ENCODE measurements around the gene C22orf31. TPM values are rescaled to one million over a fixed set of nuclear protein-coding genes. Genes with fewer than 3 reads are reported as not detected.

Gene C22orf31
- total RNA-seq, 2 donors from 2014 or later: not detected

DNA sequence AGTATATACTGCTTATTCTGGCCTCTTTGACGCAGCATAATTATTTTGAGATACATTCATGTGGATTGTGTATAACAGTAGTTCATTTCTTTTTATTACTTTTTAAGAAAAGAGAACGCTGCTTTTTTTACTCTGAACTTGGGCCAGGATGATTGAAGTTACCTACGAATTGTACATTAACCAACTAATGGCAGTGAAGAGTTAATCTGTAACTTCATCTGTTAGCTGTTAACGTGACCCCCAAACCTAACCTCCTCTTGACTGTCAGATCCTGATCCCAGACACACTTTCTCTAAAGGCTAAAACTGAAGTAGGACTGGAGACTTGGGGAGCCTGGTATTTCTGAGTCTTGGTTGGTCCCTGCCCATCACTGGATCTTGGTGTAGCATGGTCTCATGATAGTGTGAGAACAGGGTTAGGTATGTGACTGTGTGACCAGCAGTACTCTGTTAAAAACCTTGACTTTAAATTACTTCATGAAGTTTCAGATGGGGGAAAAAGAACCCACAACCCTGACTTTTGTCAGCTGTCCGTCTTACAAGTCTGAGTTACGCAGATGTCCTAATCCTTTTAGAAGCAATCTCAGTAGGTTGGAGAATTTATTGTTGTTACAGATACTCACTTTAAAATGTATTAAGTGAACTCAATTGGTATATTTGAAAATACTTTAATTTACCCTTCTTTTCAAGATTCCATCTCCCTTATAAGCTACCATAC lies 39.4 kb downstream of the C22orf31 start:
- Mint-ChIP-seq H3K27ac (no peak overlapping the region), H3K9me3 (peaks cover 0 to 12% of the 10 kb centered on the region in 2 donors), H3K36me3 (peaks cover 0 to 14% of the 10 kb centered on the region in 2 donors)
- no peak for ATAC-seq
- no peak for DNase-seq (ENCODE audit: low spot score in 2 of 2)

DNA sequence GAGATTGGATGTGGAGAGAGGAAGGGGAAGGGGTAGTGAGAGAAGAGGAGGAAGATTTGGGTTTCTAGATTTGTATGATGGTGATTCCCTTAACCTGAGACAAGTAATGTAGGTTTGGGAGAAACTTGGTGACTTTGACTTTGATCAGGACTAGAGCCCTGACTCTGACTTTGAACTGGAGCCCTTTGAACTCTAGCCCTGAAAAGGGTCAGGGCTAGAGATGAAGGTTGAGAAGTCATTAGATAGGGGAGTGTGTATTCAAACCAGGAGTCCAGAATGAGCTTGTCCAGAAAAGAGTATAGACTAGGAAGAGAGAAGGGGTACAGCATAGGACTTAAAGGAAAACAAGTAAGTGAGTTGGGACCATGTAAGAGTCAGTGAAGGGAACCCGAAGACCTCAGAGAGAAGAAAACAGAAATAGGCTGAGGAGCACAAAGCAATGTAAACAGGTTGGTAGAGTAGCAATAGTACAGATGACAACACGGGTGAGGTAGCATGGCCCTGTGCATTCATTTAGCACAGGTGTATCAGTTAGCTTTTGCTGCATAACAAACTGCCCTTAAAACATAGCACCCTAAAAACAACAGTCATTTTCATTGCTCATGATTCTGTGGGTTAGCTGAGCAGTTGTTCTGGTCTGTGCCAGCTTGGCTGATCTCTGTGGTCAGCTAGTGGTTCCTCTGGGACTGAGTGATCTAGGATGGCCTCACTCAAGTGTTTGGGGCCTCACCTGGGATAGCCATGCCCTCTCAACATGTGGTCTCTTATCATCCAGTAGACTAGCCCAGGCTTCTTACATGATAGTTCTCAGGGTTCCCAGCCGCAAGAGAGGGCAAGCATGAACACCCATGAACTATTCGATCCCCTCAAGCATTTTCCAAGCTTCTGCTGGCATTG lies 43.1 kb downstream of the C22orf31 start:
- H3K9me3 Mint-ChIP-seq: peaks cover 0 to 12% of the 10 kb centered on the region in 2 donors
- H3K27ac Mint-ChIP-seq: no peak overlapping the region
- ATAC-seq: no peak
- no peak for DNase-seq (ENCODE audit: low spot score in 2 of 2)
- peaks cover 0 to 14% of the 10 kb centered on the region in 2 donors for H3K36me3 Mint-ChIP-seq

DNA sequence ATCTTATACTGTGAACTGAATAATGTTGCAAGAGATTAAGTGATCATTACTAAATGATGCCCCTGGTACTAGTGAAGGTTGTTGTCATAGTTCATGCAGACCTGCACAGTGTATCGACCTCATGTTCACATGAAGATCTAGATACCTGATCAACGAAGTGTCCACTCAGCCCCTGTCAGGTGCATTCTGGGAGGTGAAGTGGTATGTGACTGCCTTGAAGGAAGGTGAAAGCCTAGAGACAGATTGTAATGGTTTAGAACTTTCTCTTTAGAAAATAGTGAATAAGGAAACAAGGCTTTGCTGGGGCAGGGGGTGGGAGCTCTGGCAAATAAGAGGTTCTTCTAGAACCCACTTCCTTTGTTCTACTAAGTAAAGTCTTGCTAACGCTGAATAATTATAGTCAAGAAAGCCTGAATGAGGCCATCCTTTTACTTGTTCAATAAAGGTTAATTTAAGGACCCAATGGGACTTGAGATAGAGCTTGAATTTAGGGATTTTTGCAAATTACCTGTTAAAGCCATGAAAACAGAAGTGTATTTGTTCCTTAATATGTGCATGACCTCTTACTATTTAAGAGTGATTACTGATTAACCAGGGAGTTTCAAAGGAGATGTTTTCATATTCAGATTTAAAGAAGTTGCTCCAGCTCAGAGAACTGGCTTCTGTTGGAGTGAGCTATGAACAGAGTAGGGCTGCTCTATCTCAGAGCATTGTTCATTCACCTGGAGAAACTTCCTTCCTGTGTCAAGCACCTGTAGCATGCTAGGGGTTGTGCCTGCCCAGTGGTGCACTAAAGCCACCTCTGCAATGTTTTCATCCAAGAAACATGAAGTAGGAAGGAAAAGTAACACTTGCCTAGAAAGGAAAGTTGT lies 45.3 kb downstream of the C22orf31 start:
- H3K36me3 Mint-ChIP-seq: peaks cover 0 to 14% of the 10 kb centered on the region in 2 donors
- no peak for DNase-seq (ENCODE audit: low spot score in 2 of 2)
- peaks cover 0 to 12% of the 10 kb centered on the region in 2 donors for H3K9me3 Mint-ChIP-seq
- no peak for ATAC-seq
- H3K27ac Mint-ChIP-seq: no peak overlapping the region

DNA sequence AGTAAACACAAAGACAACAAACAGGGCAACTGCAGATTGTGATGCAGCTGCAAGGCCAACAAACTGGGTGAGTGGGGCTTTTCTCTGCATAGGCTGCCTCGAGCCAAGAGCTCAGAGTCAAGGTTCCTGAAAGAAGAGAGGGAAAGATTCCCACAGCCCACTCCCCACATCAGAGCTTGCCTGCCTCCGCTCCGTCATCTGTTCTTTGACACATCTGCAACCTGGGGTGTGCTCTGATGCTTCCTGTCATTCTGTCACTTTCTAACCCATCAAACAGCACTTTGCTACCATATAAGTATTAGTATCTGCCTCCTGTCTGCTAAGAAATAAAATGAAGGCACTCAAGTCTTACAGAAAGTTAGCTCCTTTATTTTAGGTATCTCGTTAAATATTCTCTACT lies 46.9 kb downstream of the C22orf31 start:
- peaks cover 0 to 14% of the 10 kb centered on the region in 2 donors for H3K36me3 Mint-ChIP-seq
- DNase-seq (ENCODE audit: low spot score in 2 of 2) (no peak), ATAC-seq (no peak)
- peaks cover 0 to 12% of the 10 kb centered on the region in 2 donors for H3K9me3 Mint-ChIP-seq
- H3K27ac Mint-ChIP-seq: no peak overlapping the region

DNA sequence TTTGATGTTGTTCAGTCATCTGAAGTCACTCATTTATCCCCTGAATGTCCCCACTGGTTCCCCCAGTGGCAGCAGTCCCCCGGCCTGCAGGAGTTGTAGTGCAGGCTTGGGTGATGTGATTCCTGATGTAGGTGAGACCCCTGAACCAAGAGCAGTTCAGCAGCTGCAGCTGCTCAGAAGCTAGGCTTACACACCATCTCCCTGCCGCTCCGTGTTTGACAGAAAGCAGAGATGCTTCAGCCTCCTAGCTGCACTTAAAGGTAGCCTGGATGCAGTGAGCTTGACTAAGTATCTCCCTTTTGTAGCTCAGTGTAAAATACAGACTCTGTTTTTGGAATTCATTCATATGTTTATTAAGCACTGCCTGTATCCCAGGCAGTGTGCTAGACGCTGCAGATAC lies 47.3 kb downstream of the C22orf31 start:
- DNase-seq (ENCODE audit: low spot score in 2 of 2): no peak
- Mint-ChIP-seq H3K9me3 (peaks cover 0 to 12% of the 10 kb centered on the region in 2 donors), H3K36me3 (peaks cover 0 to 14% of the 10 kb centered on the region in 2 donors), H3K27ac (no peak overlapping the region)
- ATAC-seq: no peak

DNA sequence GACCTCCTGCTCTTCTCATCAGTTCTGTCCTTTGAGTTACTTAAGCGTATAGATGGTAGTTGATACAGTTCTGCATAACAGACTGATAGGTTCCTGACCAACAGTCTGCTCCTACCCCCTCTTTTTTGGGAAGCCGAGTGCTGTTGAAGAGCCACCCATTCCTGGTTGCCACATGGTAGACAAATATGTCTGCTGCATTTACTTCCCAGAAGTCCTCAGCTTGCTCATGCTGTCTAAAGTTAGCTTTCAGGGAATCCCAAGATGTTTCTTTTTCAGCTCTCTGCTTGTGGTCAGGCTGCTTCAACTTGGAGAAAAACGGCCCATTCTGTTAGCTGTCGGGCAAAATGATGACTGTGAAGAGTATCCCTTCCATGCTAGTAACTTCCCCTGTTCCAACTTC lies 48.7 kb downstream of the C22orf31 start:
- Mint-ChIP-seq H3K36me3 (peaks cover 0 to 6% of the 10 kb centered on the region in 2 donors), H3K9me3 (peaks cover 0 to 4% of the 10 kb centered on the region in 2 donors), H3K27ac (no peak overlapping the region)
- DNase-seq (ENCODE audit: low spot score in 2 of 2): no peak
- no peak for ATAC-seq

DNA sequence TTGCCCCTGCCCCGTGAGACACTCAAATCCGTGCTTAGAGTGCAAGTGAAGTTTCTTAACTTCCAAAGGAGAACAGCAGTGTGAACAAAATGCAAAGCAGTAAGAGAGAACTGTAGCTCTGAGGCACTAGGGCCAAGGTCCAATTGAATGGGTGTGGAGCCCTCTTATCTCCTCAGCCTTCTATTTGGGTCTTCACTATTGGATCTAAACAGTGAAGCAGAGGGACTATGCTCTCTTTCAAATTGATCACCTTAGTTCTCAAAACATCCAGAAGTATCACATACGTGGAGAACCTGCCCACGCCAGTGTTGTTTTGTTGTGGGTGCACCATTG lies 49.6 kb downstream of the C22orf31 start:
- no peaks in the 10 kb centered on the region for H3K36me3 Mint-ChIP-seq
- ATAC-seq (no peak), DNase-seq (ENCODE audit: low spot score in 2 of 2) (no peak)
- no peaks in the 10 kb centered on the region for H3K9me3 Mint-ChIP-seq
- no peak overlapping the region for H3K27ac Mint-ChIP-seq

DNA sequence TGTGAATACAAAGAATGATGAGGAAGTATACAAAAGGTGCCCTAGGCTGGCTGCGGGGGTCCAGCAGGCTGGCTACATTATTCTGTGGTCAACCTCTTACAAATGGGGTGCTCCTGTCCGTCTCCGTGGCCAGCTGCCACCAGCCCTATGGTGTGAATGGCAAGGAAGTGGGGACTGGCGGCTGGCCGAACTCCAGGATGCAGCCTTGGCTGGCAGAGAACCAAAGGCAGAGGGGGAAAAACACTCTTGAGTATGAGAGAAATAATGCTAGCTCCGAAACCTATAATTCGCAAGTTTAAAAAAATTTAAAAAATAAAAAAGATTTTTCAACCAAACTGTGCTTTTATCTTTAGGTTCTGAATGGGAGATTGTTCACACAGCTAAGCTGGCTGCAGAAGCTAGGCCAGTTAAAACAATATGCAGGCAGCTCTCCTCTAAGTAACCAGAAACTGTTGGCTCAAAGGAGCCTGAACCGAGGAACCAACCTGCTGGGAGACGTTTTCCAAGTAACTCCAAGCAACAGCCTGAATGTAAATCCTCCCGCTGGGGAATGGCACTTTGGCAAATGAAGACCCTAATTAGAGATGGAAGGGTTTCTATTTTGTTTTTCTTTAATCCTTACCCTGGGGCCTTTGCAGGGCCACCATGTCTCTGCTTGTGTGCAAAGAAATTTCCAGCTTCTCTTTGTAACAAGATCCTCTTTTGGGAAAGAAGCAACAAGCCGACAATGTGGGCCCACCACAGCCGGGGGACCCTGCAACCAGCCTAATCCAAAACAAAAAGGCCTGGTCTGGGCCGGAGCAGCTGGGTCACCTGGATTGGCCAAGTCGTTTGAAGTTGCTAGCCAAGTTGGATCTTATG lies 50.2 kb downstream of the C22orf31 start:
- Mint-ChIP-seq H3K27ac (no peak overlapping the region), H3K9me3 (no peaks in the 10 kb centered on the region), H3K36me3 (no peaks in the 10 kb centered on the region)
- DNase-seq (ENCODE audit: low spot score in 2 of 2) (no peak), ATAC-seq (no peak)

DNA sequence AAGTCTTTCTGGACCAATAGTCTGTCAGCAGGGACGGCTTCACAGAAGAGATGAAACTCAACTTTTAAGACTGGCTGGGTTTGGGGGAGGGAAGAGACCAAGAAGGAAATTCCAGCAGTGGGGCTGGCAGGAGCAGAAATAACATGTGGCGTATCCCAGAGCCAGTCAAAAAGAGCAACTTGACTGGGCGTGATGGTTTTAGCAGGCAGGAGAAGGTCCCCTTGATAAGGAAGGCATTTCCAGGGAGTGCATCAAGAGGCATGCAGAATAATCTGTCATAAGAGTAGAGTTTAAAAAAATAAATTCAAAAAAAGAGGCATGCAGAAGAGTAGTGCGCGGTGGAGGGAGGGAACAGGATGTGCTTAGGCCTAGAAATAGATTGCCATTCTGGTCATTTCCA lies 52.5 kb downstream of the C22orf31 start:
- DNase-seq (ENCODE audit: low spot score in 2 of 2) (no peak), ATAC-seq (no peak)
- H3K36me3 Mint-ChIP-seq: no peaks in the 10 kb centered on the region
- no peaks in the 10 kb centered on the region for H3K9me3 Mint-ChIP-seq
- no peak overlapping the region for H3K27ac Mint-ChIP-seq

Other genes with a start within 250 kb of the C22orf31 start
- 1 to 10 TPM in 1 of 2 donors, under 1 TPM in 1; 0.66 to 1.7 TPM for gene ZNRF3, start 178.3 kb downstream of the C22orf31 start, total RNA-seq
- gene KREMEN1, start 11.2 kb upstream of the C22orf31 start, total RNA-seq: under 1 TPM; 0.19 to 0.55 TPM
- gene EMID1, start 144.1 kb upstream of the C22orf31 start, total RNA-seq: under 1 TPM in 1 of 2 donors, not detected in 1; 0.41 TPM
- gene RHBDD3, start 206.2 kb upstream of the C22orf31 start, total RNA-seq: 10 to 100 TPM; 19.6 to 29.5 TPM
- 100 to 1,000 TPM; 257 to 320 TPM for gene EWSR1, start 206.4 kb upstream of the C22orf31 start, total RNA-seq
- 1 to 10 TPM in 1 of 2 donors, under 1 TPM in 1; 0.36 to 1.5 TPM for gene GAS2L1, start 244.8 kb upstream of the C22orf31 start, total RNA-seq